ENCODE measurements around the gene LPCAT4. TPM values are rescaled to one million over a fixed set of nuclear protein-coding genes. Genes with fewer than 3 reads are reported as not detected.

Gene LPCAT4
- total and polyA plus RNA-seq, 9 of the 15 experiments (the other 6 are each of a cell fraction or from before 2014, with no cell fraction given): 7.3 to 34.3 (median 14.4) TPM

DNA sequence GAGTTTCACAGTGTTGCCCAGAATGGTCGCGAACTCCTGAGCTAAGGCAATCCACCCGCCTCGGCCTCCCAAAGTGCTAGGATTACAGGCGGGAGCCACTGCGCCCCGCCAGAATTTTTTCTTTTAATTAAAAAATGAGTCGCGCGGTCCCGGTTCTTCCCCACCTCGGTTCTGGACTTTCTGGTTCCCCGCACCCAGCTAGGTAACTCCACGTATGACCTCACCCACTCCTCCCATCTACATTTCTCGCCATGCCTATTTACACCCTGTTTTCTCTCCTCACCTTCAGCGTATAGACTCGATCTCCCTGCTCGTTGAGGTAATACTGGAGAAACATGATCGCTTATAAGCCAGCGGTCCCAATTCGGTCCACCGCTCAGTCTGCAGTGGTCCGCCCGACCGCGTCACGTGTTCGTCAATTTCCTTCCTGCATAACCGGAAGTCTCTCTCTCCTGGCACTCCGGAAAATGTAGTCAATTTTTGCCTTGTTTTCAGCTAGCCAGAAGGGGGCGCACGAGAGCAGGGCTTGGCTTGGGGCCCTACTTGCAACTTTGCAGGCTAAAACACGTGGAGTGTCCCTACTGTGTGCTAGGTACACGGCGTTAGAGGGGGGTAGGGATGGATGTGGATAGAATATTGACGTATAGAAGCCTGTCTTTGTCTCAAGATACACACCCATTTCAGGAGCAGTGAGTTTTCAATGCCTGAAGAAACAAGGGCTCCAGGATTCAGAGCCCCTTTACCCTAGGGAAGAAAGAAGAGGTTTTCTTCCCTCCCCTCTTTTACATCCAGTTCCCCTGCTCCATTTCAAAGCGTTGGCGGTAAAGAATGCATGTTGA, 24.0 kb downstream of the LPCAT4 start, which contains the start of the genes NOP10 and NUTM1 (continued):
- peak; percentile 74; the same call in 1 of the 2 replicates for TF ChIP-seq TCF7 (IDR thresholded peaks at IDR 0.05; ENCODE audit: borderline replicate concordance)
- TF ChIP-seq NELFE (IDR thresholded peaks at IDR 0.05; ENCODE audit: insufficient read depth, insufficient read length): no peak
- no peak for TF ChIP-seq FIP1L1 (IDR thresholded peaks at IDR 0.05; ENCODE audit: low read depth, low read length, poor library complexity, severe bottlenecking)
- no peak for TF ChIP-seq ZNF778 (CRISPR knock-in tag; IDR thresholded peaks at IDR 0.05)
- TF ChIP-seq POLR2AphosphoS2 (IDR thresholded peaks at IDR 0.05; ENCODE audit: low read length): peak; percentile 66; the same call in 1 of the 2 replicates
- 0 out of 2 replicates have a peak, but pooled peaks have one; percentile 17 for TF ChIP-seq ZBTB1 (CRISPR knock-in tag; IDR thresholded peaks at IDR 0.05; ENCODE audit: borderline replicate concordance, low read depth)
- TF ChIP-seq NR2F6 (CRISPR knock-in tag; IDR thresholded peaks at IDR 0.05): no peak
- no peak for TF ChIP-seq NFXL1 (CRISPR knock-in tag; IDR thresholded peaks at IDR 0.05)
- TF ChIP-seq NCOR1 (IDR thresholded peaks at IDR 0.05): peak; percentile 51
- TF ChIP-seq TCFL5 (CRISPR knock-in tag; conservative IDR thresholded peaks at IDR 0.05): no peak
- TF ChIP-seq TAF7 (tag; IDR thresholded peaks at IDR 0.05): peak; percentile 51; the same call in 1 of the 2 replicates
- TF ChIP-seq, protein P1, sequence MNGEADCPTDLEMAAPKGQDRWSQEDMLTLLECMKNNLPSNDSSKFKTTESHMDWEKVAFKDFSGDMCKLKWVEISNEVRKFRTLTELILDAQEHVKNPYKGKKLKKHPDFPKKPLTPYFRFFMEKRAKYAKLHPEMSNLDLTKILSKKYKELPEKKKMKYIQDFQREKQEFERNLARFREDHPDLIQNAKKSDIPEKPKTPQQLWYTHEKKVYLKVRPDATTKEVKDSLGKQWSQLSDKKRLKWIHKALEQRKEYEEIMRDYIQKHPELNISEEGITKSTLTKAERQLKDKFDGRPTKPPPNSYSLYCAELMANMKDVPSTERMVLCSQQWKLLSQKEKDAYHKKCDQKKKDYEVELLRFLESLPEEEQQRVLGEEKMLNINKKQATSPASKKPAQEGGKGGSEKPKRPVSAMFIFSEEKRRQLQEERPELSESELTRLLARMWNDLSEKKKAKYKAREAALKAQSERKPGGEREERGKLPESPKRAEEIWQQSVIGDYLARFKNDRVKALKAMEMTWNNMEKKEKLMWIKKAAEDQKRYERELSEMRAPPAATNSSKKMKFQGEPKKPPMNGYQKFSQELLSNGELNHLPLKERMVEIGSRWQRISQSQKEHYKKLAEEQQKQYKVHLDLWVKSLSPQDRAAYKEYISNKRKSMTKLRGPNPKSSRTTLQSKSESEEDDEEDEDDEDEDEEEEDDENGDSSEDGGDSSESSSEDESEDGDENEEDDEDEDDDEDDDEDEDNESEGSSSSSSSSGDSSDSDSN (IDR thresholded peaks at IDR 0.05; ENCODE audit: borderline replicate concordance in 1 of 2, low read depth in 2 of 2, low read length in 2 of 2): no peak; a peak in 1 of 4 replicates
- TF ChIP-seq, protein P2, sequence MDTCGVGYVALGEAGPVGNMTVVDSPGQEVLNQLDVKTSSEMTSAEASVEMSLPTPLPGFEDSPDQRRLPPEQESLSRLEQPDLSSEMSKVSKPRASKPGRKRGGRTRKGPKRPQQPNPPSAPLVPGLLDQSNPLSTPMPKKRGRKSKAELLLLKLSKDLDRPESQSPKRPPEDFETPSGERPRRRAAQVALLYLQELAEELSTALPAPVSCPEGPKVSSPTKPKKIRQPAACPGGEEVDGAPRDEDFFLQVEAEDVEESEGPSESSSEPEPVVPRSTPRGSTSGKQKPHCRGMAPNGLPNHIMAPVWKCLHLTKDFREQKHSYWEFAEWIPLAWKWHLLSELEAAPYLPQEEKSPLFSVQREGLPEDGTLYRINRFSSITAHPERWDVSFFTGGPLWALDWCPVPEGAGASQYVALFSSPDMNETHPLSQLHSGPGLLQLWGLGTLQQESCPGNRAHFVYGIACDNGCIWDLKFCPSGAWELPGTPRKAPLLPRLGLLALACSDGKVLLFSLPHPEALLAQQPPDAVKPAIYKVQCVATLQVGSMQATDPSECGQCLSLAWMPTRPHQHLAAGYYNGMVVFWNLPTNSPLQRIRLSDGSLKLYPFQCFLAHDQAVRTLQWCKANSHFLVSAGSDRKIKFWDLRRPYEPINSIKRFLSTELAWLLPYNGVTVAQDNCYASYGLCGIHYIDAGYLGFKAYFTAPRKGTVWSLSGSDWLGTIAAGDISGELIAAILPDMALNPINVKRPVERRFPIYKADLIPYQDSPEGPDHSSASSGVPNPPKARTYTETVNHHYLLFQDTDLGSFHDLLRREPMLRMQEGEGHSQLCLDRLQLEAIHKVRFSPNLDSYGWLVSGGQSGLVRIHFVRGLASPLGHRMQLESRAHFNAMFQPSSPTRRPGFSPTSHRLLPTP (IDR thresholded peaks at IDR 0.05; ENCODE audit: borderline replicate concordance, extremely low read depth, insufficient read length): no peak
- TF ChIP-seq CREB1 (IDR thresholded peaks at IDR 0.05): peak; percentile 84
- TF ChIP-seq CREB1 (CRISPR knock-in tag; IDR thresholded peaks at IDR 0.05): peak; percentile 83
- TF ChIP-seq MCM7 (IDR thresholded peaks at IDR 0.05): no peak
- 0 out of 2 replicates have a peak, but pooled peaks have one; percentile 45 for TF ChIP-seq LEF1 (IDR thresholded peaks at IDR 0.05)
- no peak for TF ChIP-seq MCM5 (IDR thresholded peaks at IDR 0.05; ENCODE audit: low read depth)
- TF ChIP-seq, protein P3, sequence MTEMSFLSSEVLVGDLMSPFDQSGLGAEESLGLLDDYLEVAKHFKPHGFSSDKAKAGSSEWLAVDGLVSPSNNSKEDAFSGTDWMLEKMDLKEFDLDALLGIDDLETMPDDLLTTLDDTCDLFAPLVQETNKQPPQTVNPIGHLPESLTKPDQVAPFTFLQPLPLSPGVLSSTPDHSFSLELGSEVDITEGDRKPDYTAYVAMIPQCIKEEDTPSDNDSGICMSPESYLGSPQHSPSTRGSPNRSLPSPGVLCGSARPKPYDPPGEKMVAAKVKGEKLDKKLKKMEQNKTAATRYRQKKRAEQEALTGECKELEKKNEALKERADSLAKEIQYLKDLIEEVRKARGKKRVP (CRISPR knock-in tag; IDR thresholded peaks at IDR 0.05): no peak
- TF ChIP-seq NBN (IDR thresholded peaks at IDR 0.05; ENCODE audit: low read depth): peak; percentile 82
- TF ChIP-seq, protein P4, sequence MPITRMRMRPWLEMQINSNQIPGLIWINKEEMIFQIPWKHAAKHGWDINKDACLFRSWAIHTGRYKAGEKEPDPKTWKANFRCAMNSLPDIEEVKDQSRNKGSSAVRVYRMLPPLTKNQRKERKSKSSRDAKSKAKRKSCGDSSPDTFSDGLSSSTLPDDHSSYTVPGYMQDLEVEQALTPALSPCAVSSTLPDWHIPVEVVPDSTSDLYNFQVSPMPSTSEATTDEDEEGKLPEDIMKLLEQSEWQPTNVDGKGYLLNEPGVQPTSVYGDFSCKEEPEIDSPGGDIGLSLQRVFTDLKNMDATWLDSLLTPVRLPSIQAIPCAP (CRISPR knock-in tag; IDR thresholded peaks at IDR 0.05; ENCODE audit: borderline replicate concordance): no peak

Measured in K562 (cell line).